ENCODE measurements around the gene GAREM1. TPM values are rescaled to one million over a fixed set of nuclear protein-coding genes. Genes with fewer than 3 reads are reported as not detected.

The GAREM1 gene
- total and polyA plus RNA-seq, 4 donors: 3.0 to 13.7 (median 8.5) TPM

DNA sequence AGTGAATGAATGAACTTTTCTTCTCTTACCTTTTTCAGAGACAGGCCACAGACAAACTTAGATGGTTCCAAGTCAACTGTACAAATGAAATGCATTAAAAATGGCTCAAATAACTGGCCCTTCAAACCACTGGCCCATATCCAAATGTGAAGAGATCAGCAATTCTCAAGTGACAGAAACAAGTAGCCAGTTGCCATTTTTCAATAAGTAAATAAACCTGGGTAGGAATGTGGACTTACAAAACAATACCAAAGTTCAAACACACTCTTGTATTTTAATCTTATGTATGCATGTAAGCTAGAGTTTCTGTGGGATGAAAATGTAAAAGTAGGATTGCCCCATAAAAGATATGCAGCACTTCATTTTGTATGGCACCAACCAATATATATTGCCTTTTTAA, 151.6 kb downstream of the GAREM1 start:
- peaks cover 3 to 21% (median 6%) of the 10 kb centered on the region in 5 donors for H3K4me1 ChIP-seq (ENCODE audit: control insufficient read depth in 5 of 5, insufficient read depth in 5 of 5, low read length in 5 of 5)
- H3K9ac ChIP-seq (ENCODE audit: insufficient read depth in 1 of 2, low read length in 2 of 2): no peak overlapping the region
- no peaks in the 10 kb centered on the region for H3K36me3 ChIP-seq (ENCODE audit: control insufficient read depth in 4 of 4, insufficient read depth in 4 of 4, low read length in 4 of 4)
- TF ChIP-seq, protein P1, sequence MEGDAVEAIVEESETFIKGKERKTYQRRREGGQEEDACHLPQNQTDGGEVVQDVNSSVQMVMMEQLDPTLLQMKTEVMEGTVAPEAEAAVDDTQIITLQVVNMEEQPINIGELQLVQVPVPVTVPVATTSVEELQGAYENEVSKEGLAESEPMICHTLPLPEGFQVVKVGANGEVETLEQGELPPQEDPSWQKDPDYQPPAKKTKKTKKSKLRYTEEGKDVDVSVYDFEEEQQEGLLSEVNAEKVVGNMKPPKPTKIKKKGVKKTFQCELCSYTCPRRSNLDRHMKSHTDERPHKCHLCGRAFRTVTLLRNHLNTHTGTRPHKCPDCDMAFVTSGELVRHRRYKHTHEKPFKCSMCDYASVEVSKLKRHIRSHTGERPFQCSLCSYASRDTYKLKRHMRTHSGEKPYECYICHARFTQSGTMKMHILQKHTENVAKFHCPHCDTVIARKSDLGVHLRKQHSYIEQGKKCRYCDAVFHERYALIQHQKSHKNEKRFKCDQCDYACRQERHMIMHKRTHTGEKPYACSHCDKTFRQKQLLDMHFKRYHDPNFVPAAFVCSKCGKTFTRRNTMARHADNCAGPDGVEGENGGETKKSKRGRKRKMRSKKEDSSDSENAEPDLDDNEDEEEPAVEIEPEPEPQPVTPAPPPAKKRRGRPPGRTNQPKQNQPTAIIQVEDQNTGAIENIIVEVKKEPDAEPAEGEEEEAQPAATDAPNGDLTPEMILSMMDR (IDR thresholded peaks at IDR 0.05; ENCODE audit: control extremely low read depth, extremely low read depth): no peak
- no peaks in the 10 kb centered on the region for H3K9me3 ChIP-seq (ENCODE audit: control insufficient read depth in 4 of 4, insufficient read depth in 3 of 4, low read length in 3 of 4)
- no peak overlapping the region for H3K27ac ChIP-seq (ENCODE audit: low read depth in 1 of 2, low read length in 1 of 2)
- no peak overlapping the region for H3K4me3 ChIP-seq
- H3K27me3 ChIP-seq (ENCODE audit: control insufficient read depth in 3 of 3, insufficient read depth in 3 of 3, low read length in 2 of 3): no peaks in the 10 kb centered on the region
- DNase-seq: no peak
- no peak for ATAC-seq (ENCODE audit: insufficient read depth, low FRiP score)

DNA sequence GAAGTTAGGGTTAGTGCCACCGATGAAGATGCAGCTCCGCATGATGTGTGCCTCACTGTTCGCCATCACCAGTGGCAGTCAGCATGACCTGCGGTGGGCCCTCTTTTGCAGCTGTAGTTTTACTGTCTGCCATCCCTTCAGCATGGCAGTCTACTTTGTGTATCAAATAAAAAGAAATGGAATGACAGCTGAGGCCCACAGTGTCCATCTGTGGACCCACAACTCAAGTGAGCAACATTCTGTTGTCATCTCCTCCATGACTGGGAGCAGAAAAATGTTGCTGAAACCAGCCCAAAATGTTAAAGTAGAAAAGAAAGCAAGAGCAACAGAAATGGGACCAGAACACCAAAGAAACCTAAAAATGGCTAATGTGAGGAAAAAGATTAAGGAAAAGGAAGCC, 152.1 kb downstream of the GAREM1 start:
- no peaks in the 10 kb centered on the region for H3K9me3 ChIP-seq (ENCODE audit: control insufficient read depth in 4 of 4, insufficient read depth in 3 of 4, low read length in 3 of 4)
- no peak for DNase-seq
- no peak overlapping the region for H3K4me3 ChIP-seq
- H3K9ac ChIP-seq (ENCODE audit: insufficient read depth in 1 of 2, low read length in 2 of 2): no peak overlapping the region
- no peak overlapping the region for H3K27ac ChIP-seq (ENCODE audit: low read depth in 1 of 2, low read length in 1 of 2)
- TF ChIP-seq, protein P1 (IDR thresholded peaks at IDR 0.05; ENCODE audit: control extremely low read depth, extremely low read depth): no peak
- peaks cover 3 to 21% (median 4%) of the 10 kb centered on the region in 5 donors for H3K4me1 ChIP-seq (ENCODE audit: control insufficient read depth in 5 of 5, insufficient read depth in 5 of 5, low read length in 5 of 5)
- no peak for ATAC-seq (ENCODE audit: insufficient read depth, low FRiP score)
- no peaks in the 10 kb centered on the region for H3K27me3 ChIP-seq (ENCODE audit: control insufficient read depth in 3 of 3, insufficient read depth in 3 of 3, low read length in 2 of 3)
- no peaks in the 10 kb centered on the region for H3K36me3 ChIP-seq (ENCODE audit: control insufficient read depth in 4 of 4, insufficient read depth in 4 of 4, low read length in 4 of 4)
- 96 to 98% methylated on average over 4 of the region's 4 CpGs for WGBS, 2 donors

DNA sequence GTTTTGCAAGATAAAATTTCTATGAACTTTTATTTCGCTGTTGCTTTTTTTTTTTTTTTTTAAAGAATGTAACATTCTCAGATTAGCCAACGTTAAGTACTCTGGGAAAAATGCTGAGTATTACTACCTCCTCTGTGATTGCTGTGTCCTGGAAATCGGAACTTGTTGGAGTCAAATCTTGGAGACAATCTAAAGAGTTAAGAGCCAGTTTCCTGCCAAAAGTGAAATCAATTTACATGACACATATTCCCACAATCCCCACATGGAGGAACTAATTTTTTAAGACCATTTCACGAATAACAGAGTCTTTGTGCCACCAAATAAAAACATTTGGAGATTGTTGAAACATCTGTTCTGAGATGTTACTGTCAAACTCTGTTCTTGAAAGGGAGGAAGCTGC, 153.0 kb downstream of the GAREM1 start:
- Histone ChIP-seq H3K27ac (ENCODE audit: low read depth in 1 of 2, low read length in 1 of 2) (peak overlapping the region in 1 of 2 donors; percentile 33), H3K9me3 (ENCODE audit: control insufficient read depth in 4 of 4, insufficient read depth in 3 of 4, low read length in 3 of 4) (no peaks in the 10 kb centered on the region), H3K4me3 (no peak overlapping the region), H3K36me3 (ENCODE audit: control insufficient read depth in 4 of 4, insufficient read depth in 4 of 4, low read length in 4 of 4) (no peaks in the 10 kb centered on the region), H3K9ac (ENCODE audit: insufficient read depth in 1 of 2, low read length in 2 of 2) (no peak overlapping the region), H3K4me1 (ENCODE audit: control insufficient read depth in 5 of 5, insufficient read depth in 5 of 5, low read length in 5 of 5) (peaks cover 3 to 21% (median 4%) of the 10 kb centered on the region in 5 donors), H3K27me3 (ENCODE audit: control insufficient read depth in 3 of 3, insufficient read depth in 3 of 3, low read length in 2 of 3) (no peaks in the 10 kb centered on the region)
- ATAC-seq (ENCODE audit: insufficient read depth, low FRiP score) (no peak), DNase-seq (peak in 2 of 3 donors; percentile 47 to 58)
- 32 to 44% methylated on average over 4 of the region's 4 CpGs for WGBS, 2 donors
- TF ChIP-seq, protein P1 (IDR thresholded peaks at IDR 0.05; ENCODE audit: control extremely low read depth, extremely low read depth): no peak

DNA sequence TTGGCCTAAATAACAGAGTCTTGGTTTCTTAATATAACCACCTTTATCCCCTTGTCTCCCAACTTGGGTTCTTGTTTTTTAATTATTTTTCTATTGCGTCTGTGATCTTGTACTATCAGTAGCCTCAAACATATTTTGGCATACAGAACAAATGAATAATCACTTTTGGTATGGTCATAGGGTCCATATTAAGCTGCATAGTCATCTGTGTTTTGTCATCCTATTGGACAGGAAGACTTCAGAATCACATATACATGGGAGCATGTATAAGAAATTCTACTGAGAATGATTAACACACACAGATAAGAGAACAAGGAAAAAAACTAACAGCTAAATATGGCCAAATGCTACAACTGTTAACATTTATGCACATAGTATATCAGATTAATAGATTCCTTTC, 154.8 kb downstream of the GAREM1 start:
- H3K36me3 ChIP-seq (ENCODE audit: control insufficient read depth in 4 of 4, insufficient read depth in 4 of 4, low read length in 4 of 4): no peaks in the 10 kb centered on the region
- ATAC-seq (ENCODE audit: insufficient read depth, low FRiP score): no peak
- no peaks in the 10 kb centered on the region for H3K9me3 ChIP-seq (ENCODE audit: control insufficient read depth in 4 of 4, insufficient read depth in 3 of 4, low read length in 3 of 4)
- 97 to 99% methylated on average over 1 of the region's 1 CpG for WGBS, 2 donors
- H3K4me3 ChIP-seq: no peak overlapping the region
- DNase-seq: no peak
- no peaks in the 10 kb centered on the region for H3K27me3 ChIP-seq (ENCODE audit: control insufficient read depth in 3 of 3, insufficient read depth in 3 of 3, low read length in 2 of 3)
- peak overlapping the region in 1 of 2 donors; percentile 33 for H3K27ac ChIP-seq (ENCODE audit: low read depth in 1 of 2, low read length in 1 of 2)
- H3K9ac ChIP-seq (ENCODE audit: insufficient read depth in 1 of 2, low read length in 2 of 2): no peak overlapping the region
- TF ChIP-seq, protein P1 (IDR thresholded peaks at IDR 0.05; ENCODE audit: control extremely low read depth, extremely low read depth): no peak
- H3K4me1 ChIP-seq (ENCODE audit: control insufficient read depth in 5 of 5, insufficient read depth in 5 of 5, low read length in 5 of 5): peaks cover 3 to 14% (median 4%) of the 10 kb centered on the region in 5 donors

Data from lung (tissue), 12 donors.